Spinal cord (tissue), 10 donors: ENCODE data around the gene CAPZA1. TPM values are rescaled to one million over a fixed set of nuclear protein-coding genes. Genes with fewer than 3 reads are reported as not detected.
A peak's percentile ranks its signal among the peaks of the same experiment; 100 is the strongest.

Experiments used
- DNase-seq, 6 donors: peaks; one replicate each; pipeline versions ENCODE4 v3.0.0 to v3.0.0-alpha.2; 2013 to 2015; ENCODE audit warnings: low spot score in 6 of 6, low read depth in 4 of 6
- H3K27ac ChIP-seq: one replicate; pipeline ENCODE4 v1.5.1; 2013; ENCODE audit warnings: low read depth, low read length, control low read depth
- H3K27me3 ChIP-seq: one replicate; pipeline ENCODE4 v1.6.1; 2013; ENCODE audit warnings: low read length; ENCODE audit not compliant: control insufficient read depth, insufficient read depth
- H3K36me3 ChIP-seq: one replicate; pipeline ENCODE4 v1.6.1; 2013; ENCODE audit warnings: low read length; ENCODE audit not compliant: control insufficient read depth, insufficient read depth
- H3K4me1 ChIP-seq: one replicate; pipeline ENCODE4 v1.6.1; 2013; ENCODE audit warnings: low read length; ENCODE audit not compliant: control insufficient read depth, insufficient read depth
- H3K4me3 ChIP-seq: one replicate; pipeline ENCODE4 v1.5.1; 2013; ENCODE audit warnings: low read depth, low read length, control low read depth
- H3K9me3 ChIP-seq: one replicate; pipeline ENCODE4 v1.6.1; 2013; ENCODE audit warnings: low read length; ENCODE audit not compliant: control insufficient read depth, insufficient read depth
- WGBS: methylation state at CpG from one replicate; pipeline ENCODE4 v1.1.5; 2013; ENCODE audit warnings: missing lambda C conversion rate; ENCODE audit not compliant: insufficient coverage; 5-methylcytosine and 5-hydroxymethylcytosine counted together
- long read RNA-seq, 4 donors: transcript quantifications; one replicate each; lab custom pipeline, GENCODE V29; 2026
- polyA plus RNA-seq, 2 donors: library from polyadenylated mRNA; unstranded; fragments of 120-200 nt; gene quantifications; one replicate each; pipeline ENCODE4 v1.2.1, GENCODE V29; 2013; ENCODE audit not compliant: insufficient read length in 2 of 2
- total RNA-seq, 2 donors: library from RNA; depleted of rRNA in 1 of 2; stranded (reverse); fragments of 120-200 nt in 1 of 2; fragments of >200 nt in 1 of 2; gene quantifications; one replicate each; pipeline versions ENCODE4 v1.2.3 to v1.2.4, GENCODE V29; 2013 to 2014
- donor health status: healthy.

CAPZA1 gene
- total RNA-seq (100 to 1,000 TPM; 120 to 148 TPM), polyA plus RNA-seq (10 to 100 TPM; 76.4 to 76.6 TPM)
- long read RNA-seq, donor 1, transcript CAPZA1-201 (10 exons, 3,020 nt), result major isoform, 35 of 36 reads
- long read RNA-seq, donor 1, partial matches to known transcripts, result 0 of 36 reads
- long read RNA-seq, donor 1, other reads (novel, unspliced or antisense), result 0 of 36 reads
- long read RNA-seq, donor 2, transcript CAPZA1-201 (10 exons, 3,020 nt), result major isoform, 9 of 20 reads
- long read RNA-seq, donor 2, partial matches to known transcripts, result 10 of 20 reads
- long read RNA-seq, donor 2, other reads (novel, unspliced or antisense), result 0 of 20 reads
- long read RNA-seq, donor 3, transcript CAPZA1-201 (10 exons, 3,020 nt), result major isoform, 18 of 19 reads
- long read RNA-seq, donor 3, partial matches to known transcripts, result 0 of 19 reads
- long read RNA-seq, donor 3, other reads (novel, unspliced or antisense), result 0 of 19 reads
- long read RNA-seq, donor 4, transcript CAPZA1-201 (10 exons, 3,020 nt), result major isoform, 36 of 50 reads
- long read RNA-seq, donor 4, partial matches to known transcripts, result 12 of 50 reads
- long read RNA-seq, donor 4, other reads (novel, unspliced or antisense), result 0 of 50 reads

GRCh38 chr1:112619518-112620376, at the start of gene CAPZA1:
TSS of gene CAPZA1 (plus strand) at chr1:112619832. CDS start at chr1:112619845, 13 bp downstream.
- WGBS, result 0% methylated on average over 41 of the region's 50 CpGs
- peaks cover 10% of the 10 kb centered on the region for H3K4me1 ChIP-seq

GRCh38 chr1:112575154-112575804, 44.4 kb upstream of the CAPZA1 start:
- 100% methylated on average over 3 of the region's 8 CpGs for WGBS
- Histone ChIP-seq H3K27ac (no peak overlapping the region), H3K9me3 (no peaks in the 10 kb centered on the region), H3K4me1 (no peaks in the 10 kb centered on the region), H3K36me3 (peaks cover 27% of the 10 kb centered on the region), H3K27me3 (no peaks in the 10 kb centered on the region), H3K4me3 (no peak overlapping the region)
- DNase-seq, result no peak

More at GRCh38 chr1:112619518-112620376, at the start of gene CAPZA1:
- H3K27me3 ChIP-seq, result no peaks in the 10 kb centered on the region
- DNase-seq, result peak; percentile 76 to 97 (median 84)
- peak within 1 kb of the TSS; percentile 100 for H3K4me3 ChIP-seq
- H3K36me3 ChIP-seq, result peaks cover 9% of the 10 kb centered on the region
- H3K27ac ChIP-seq, result peak within 1 kb of the TSS; percentile 99
- H3K9me3 ChIP-seq, result no peaks in the 10 kb centered on the region

GRCh38 chr1:112576240-112576639, 43.4 kb upstream of the CAPZA1 start:
- H3K27me3 ChIP-seq, result no peaks in the 10 kb centered on the region
- H3K4me3 ChIP-seq, result no peak overlapping the region
- H3K36me3 ChIP-seq, result peaks cover 26% of the 10 kb centered on the region
- no peak overlapping the region for H3K27ac ChIP-seq
- no peak for DNase-seq
- WGBS, result 100% methylated on average over 1 of the region's 3 CpGs
- H3K4me1 ChIP-seq, result no peaks in the 10 kb centered on the region
- no peaks in the 10 kb centered on the region for H3K9me3 ChIP-seq

GRCh38 chr1:112579801-112580510, 39.7 kb upstream of the CAPZA1 start:
- 92% methylated on average over 2 of the region's 5 CpGs for whole genome bisulfite sequencing
- Histone ChIP-seq H3K4me3 (no peak overlapping the region), H3K9me3 (no peaks in the 10 kb centered on the region), H3K27me3 (no peaks in the 10 kb centered on the region), H3K27ac (no peak overlapping the region), H3K36me3 (peaks cover 6% of the 10 kb centered on the region), H3K4me1 (no peaks in the 10 kb centered on the region)
- no peak for DNase-seq

- H3K4me3 ChIP-seq, result no peak overlapping the region
- H3K36me3 ChIP-seq, result peaks cover 5% of the 10 kb centered on the region
- no peaks in the 10 kb centered on the region for H3K4me1 ChIP-seq
- no peak overlapping the region for H3K27ac ChIP-seq
- no peaks in the 10 kb centered on the region for H3K27me3 ChIP-seq
- H3K9me3 ChIP-seq, result no peaks in the 10 kb centered on the region
- no peak for DNase-seq
These were observed 37.9 kb upstream of the CAPZA1 start for GRCh38 chr1:112581586-112582192.

GRCh38 chr1:112583366-112583765, 36.3 kb upstream of the CAPZA1 start:
- Histone ChIP-seq H3K4me1 (no peaks in the 10 kb centered on the region), H3K9me3 (no peaks in the 10 kb centered on the region), H3K27me3 (no peaks in the 10 kb centered on the region), H3K27ac (no peak overlapping the region), H3K36me3 (peaks cover 5% of the 10 kb centered on the region), H3K4me3 (no peak overlapping the region)
- no peak for DNase-seq

GRCh38 chr1:112589766-112590165, 29.9 kb upstream of the CAPZA1 start:
- DNase-seq, result no peak
- Histone ChIP-seq H3K4me3 (no peak overlapping the region), H3K27me3 (no peaks in the 10 kb centered on the region), H3K4me1 (no peaks in the 10 kb centered on the region), H3K36me3 (peaks cover 4% of the 10 kb centered on the region), H3K27ac (no peak overlapping the region), H3K9me3 (no peaks in the 10 kb centered on the region)
- 100% methylated on average over 1 of the region's 1 CpG for WGBS

GRCh38 chr1:112594208-112594876, 25.3 kb upstream of the CAPZA1 start:
- Histone ChIP-seq H3K27ac (no peak overlapping the region), H3K4me3 (no peak overlapping the region), H3K36me3 (peaks cover 10% of the 10 kb centered on the region), H3K27me3 (no peaks in the 10 kb centered on the region), H3K4me1 (no peaks in the 10 kb centered on the region), H3K9me3 (no peaks in the 10 kb centered on the region)
- no CpG with 5 or more reads among the region's 3 CpGs for WGBS
- DNase-seq, result peak in 1 of 6 donors; percentile 8
